Ascending aorta (tissue), 2 donors: Measurements from ENCODE around the gene ROCK2. TPM values are rescaled to one million over a fixed set of nuclear protein-coding genes. Genes with fewer than 3 reads are reported as not detected.

ENCODE experiments used
- DNase-seq, 2 donors: peaks; one replicate each; pipeline ENCODE4 v3.0.0-alpha.2; 2019; ENCODE audit warnings: low spot score in 2 of 2
- H3K27ac ChIP-seq, 2 donors: fragments of 200-600 bp; sonication (generic); one replicate each; pipeline ENCODE4 v1.5.1; 2016 to 2017; ENCODE audit warnings: mild to moderate bottlenecking in 1 of 2
- H3K27me3 ChIP-seq: fragments of 200-600 bp; sonication (generic); one replicate; pipeline ENCODE4 v1.5.1; 2017
- H3K36me3 ChIP-seq, 2 donors: fragments of 200-600 bp; sonication (generic); one replicate each; pipeline ENCODE4 v1.5.1; 2016
- H3K4me1 ChIP-seq, 2 donors: fragments of 200-600 bp; sonication (generic); one replicate each; pipeline ENCODE4 v1.5.1; 2016 to 2017; ENCODE audit warnings: mild to moderate bottlenecking in 1 of 2
- H3K4me3 ChIP-seq, 2 donors: fragments of 200-600 bp; sonication (generic); one replicate each; pipeline ENCODE4 v1.5.1; 2016 to 2017; ENCODE audit warnings: mild to moderate bottlenecking in 1 of 2
- H3K9me3 ChIP-seq, 2 donors: fragments of 200-600 bp; sonication (generic); one replicate each; pipeline ENCODE4 v1.5.1; 2016
- intact Hi-C: fragments of 100-400 bp; cut with DNase I; formaldehyde crosslinking; loops from one replicate; pipeline ENCODE4 v1.15.1; 2023
- total RNA-seq: library from RNA; depleted of rRNA; stranded (reverse); fragments of >200 nt; gene quantifications from one replicate; pipeline ENCODE4 v1.1.0, GENCODE V29; 2016
- TF ChIP-seq, protein P1 (sequence below), 3 experiments: fragments of 200-600 bp in 2 of 3; fragments of 450-650 bp in 1 of 3; sonication (generic) in 2 of 3; IDR thresholded peaks; one replicate each; pipeline ENCODE4 v1.5.1; 2016 to 2019; ENCODE audit warnings: antibody characterized with exemption in 3 of 3, mild to moderate bottlenecking in 1 of 3, moderate library complexity in 1 of 3

The ROCK2 gene
- total RNA-seq, 1 donor from 2014 or later: 33.0 TPM

DNA sequence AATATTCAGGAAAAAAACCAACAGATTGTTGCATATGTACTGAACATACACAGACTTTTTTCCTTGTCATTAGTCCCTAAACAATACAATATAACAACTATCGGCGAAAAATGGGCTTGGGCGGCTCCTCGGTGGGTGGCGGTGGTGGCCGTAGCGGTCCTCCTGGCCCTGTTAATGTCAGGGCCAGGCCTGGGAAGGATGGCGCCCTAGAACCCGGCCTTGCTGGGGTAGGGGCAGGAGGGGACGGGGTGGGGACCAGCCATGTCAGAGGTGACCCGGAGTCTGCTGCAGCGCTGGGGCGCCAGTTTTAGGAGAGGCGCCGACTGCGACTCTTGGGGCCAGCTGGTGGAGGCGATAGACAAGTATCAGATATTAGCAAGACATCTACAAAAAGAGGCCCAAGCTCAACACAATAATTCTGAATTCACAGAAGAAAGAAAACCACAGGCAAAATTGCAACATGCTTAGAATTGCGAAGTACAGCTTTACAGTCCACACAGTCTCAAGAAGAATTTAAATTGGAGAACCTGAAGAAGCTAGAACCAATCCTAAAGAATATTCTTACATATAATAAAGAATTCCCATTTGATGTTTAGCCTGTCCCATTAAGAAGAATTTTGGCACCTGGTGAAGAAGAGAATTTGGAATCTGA is 36.5 kb downstream of the ROCK2 start:
- H3K9me3 ChIP-seq: no peaks in the 10 kb centered on the region
- H3K27ac ChIP-seq: no peak overlapping the region
- H3K4me1 ChIP-seq: peaks cover 4 to 28% of the 10 kb centered on the region in 2 donors
- no peaks in the 10 kb centered on the region for H3K27me3 ChIP-seq
- TF ChIP-seq, protein P1, sequence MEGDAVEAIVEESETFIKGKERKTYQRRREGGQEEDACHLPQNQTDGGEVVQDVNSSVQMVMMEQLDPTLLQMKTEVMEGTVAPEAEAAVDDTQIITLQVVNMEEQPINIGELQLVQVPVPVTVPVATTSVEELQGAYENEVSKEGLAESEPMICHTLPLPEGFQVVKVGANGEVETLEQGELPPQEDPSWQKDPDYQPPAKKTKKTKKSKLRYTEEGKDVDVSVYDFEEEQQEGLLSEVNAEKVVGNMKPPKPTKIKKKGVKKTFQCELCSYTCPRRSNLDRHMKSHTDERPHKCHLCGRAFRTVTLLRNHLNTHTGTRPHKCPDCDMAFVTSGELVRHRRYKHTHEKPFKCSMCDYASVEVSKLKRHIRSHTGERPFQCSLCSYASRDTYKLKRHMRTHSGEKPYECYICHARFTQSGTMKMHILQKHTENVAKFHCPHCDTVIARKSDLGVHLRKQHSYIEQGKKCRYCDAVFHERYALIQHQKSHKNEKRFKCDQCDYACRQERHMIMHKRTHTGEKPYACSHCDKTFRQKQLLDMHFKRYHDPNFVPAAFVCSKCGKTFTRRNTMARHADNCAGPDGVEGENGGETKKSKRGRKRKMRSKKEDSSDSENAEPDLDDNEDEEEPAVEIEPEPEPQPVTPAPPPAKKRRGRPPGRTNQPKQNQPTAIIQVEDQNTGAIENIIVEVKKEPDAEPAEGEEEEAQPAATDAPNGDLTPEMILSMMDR (IDR thresholded peaks at IDR 0.05): no peak
- H3K4me3 ChIP-seq: no peak overlapping the region
- intact Hi-C loops: no loop called here
- H3K36me3 ChIP-seq: no peaks in the 10 kb centered on the region
- DNase-seq: no peak

DNA sequence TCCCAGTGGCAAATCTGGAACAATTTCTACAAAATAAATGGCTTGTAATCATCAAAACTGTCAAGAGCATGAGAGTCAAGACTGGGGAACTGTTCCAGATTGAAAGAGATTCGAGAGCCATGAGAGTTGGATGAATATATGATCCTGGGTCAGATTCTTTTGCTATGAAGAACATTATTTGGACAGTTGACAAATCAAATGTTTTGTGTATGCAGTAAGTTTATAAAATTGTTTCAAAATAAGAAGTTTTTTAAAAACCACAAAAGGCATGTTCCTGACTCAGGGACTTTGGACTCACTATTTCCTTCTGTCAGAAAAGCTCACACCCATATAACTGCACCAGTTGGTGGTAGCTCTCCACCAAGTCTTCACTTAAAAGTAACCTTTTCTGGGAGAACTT is 38.5 kb downstream of the ROCK2 start:
- no peak for DNase-seq
- intact Hi-C loops: no loop called here
- TF ChIP-seq, protein P1 (IDR thresholded peaks at IDR 0.05): no peak
- no peak overlapping the region for H3K27ac ChIP-seq
- H3K4me1 ChIP-seq: peaks cover 4 to 28% of the 10 kb centered on the region in 2 donors
- no peaks in the 10 kb centered on the region for H3K27me3 ChIP-seq
- no peaks in the 10 kb centered on the region for H3K36me3 ChIP-seq
- no peaks in the 10 kb centered on the region for H3K9me3 ChIP-seq
- no peak overlapping the region for H3K4me3 ChIP-seq

DNA sequence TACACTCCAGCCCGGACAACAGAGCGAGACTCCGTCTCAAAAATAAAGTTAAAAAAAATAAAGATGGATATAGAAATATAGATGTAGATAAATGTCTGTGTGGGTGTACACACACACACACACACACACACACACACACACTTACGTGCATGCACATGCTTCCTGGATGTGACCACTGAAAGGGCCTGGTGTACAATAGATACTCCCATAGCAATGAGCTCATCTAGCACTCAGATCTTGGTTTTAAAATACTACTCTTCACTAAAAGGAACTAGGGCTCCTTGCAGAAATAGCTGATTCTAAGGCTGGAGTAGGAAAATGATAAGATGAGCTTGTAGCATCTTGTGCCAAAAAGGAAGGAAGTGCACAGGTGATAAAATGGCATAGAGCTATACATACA is 39.1 kb downstream of the ROCK2 start:
- Histone ChIP-seq H3K4me1 (peaks cover 4 to 28% of the 10 kb centered on the region in 2 donors), H3K9me3 (no peaks in the 10 kb centered on the region), H3K27ac (no peak overlapping the region), H3K27me3 (no peaks in the 10 kb centered on the region), H3K36me3 (no peaks in the 10 kb centered on the region), H3K4me3 (no peak overlapping the region)
- TF ChIP-seq, protein P1 (IDR thresholded peaks at IDR 0.05): no peak
- intact Hi-C loops: no loop called here
- no peak for DNase-seq

DNA sequence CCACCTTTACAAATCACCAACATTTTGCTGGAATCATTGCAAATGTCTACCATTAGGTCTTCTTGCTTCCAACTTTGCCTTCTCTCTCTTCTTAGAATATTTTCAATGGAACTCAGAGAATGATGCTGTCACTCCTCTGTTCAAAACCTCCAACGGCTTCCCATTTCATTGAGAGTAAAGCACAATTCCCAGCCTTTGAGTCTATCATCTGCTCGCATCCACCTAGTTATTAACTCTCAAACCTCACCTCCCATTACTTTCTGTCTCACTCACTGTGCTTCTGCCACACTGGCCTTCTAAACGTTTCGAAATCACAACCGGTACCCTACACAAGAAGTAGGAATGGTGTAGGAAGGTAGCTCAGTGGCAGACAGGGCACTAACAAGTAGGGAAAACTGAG is 40.0 kb downstream of the ROCK2 start:
- Histone ChIP-seq H3K4me3 (no peak overlapping the region), H3K36me3 (no peaks in the 10 kb centered on the region), H3K27me3 (no peaks in the 10 kb centered on the region), H3K4me1 (peaks cover 4 to 20% of the 10 kb centered on the region in 2 donors), H3K27ac (no peak overlapping the region), H3K9me3 (no peaks in the 10 kb centered on the region)
- intact Hi-C loops: no loop called here
- TF ChIP-seq, protein P1 (IDR thresholded peaks at IDR 0.05): no peak
- no peak for DNase-seq

DNA sequence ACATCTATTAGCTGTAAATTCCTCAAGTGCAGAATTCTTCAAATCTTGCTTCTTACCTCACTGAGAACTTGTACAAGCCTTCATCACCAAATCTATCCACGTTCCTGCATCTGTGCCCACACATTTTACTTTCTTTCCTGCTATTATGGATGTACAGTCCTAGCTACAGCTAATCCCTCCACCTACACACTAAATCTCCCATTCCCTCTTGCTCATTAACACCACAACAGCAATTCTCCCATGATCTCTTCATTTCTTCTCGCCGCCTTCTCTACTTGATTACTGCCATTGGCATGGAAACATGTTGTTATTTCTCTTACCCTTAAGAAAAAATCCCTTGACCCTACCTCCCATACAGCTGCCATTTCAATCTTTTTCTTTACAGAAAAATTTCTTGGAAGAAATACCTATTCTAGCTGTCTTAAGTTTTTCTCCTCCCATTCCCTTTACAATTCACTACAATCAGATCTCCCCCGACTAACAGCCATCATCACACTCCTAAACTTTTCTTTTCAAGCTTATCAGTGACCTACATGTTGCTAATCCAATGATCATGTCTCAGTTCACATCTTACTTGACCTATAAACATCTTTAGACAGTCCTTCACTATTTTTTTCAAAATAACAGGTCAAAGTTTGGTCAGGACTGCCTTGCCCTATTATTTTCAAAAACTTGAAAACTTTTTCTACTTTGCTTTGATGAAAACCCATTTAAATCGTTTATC is 41.0 kb downstream of the ROCK2 start:
- Histone ChIP-seq H3K36me3 (no peaks in the 10 kb centered on the region), H3K4me1 (peaks cover 4 to 20% of the 10 kb centered on the region in 2 donors), H3K9me3 (no peaks in the 10 kb centered on the region), H3K27me3 (no peaks in the 10 kb centered on the region), H3K27ac (no peak overlapping the region), H3K4me3 (no peak overlapping the region)
- no peak for DNase-seq
- intact Hi-C loops: no loop called here
- TF ChIP-seq, protein P1 (IDR thresholded peaks at IDR 0.05): no peak
